Panc1 (cell line): ENCODE data around the gene STPG3. TPM values are rescaled to one million over a fixed set of nuclear protein-coding genes. Genes with fewer than 3 reads are reported as not detected.

Experiments used
- ATAC-seq: fragments of 200-7000 bp; cut with Tn5 transposase; 2 replicates; pipeline ENCODE4 v1.9.1; 2020; ENCODE audit warnings: mild to moderate bottlenecking, moderate library complexity
- BruUV-seq: library from RNA; stranded (reverse); fragments of 400-500 nt; replicated peaks from 2 replicates; lab custom pipeline; 2021; lab: Mats Ljungman, UMichigan
- CTCF ChIA-PET: fragments of 300-600 bp; sonication (Branson Sonifier 250); formaldehyde crosslinking; loops from one replicate; lab custom pipeline; 2022; ENCODE audit warnings: antibody characterized with exemption; lab: Charles Lee
- POLR2A ChIA-PET: fragments of 300-600 bp; sonication (Branson Sonifier 250); formaldehyde crosslinking; loops from one replicate; lab custom pipeline; 2022; ENCODE audit warnings: antibody characterized with exemption; lab: Charles Lee
- DNase-seq: peaks from one replicate; pipeline ENCODE4 v3.0.0-alpha.2; 2010; ENCODE audit warnings: low read depth, low spot score
- H3K27ac ChIP-seq: 2 replicates; pipeline ENCODE4 v1.5.1; 2011; ENCODE audit warnings: mild to moderate bottlenecking, low read length, inconsistent platforms
- H3K27me3 ChIP-seq: fragments of 200-500 bp; sonication (Bioruptor generic); 2 replicates; pipeline ENCODE4 v1.6.0; 2014; ENCODE audit warnings: low read length, inconsistent platforms; ENCODE audit not compliant: control insufficient read depth, insufficient read depth
- H3K36me3 ChIP-seq: fragments of 200-500 bp; sonication (Bioruptor generic); 2 replicates; pipeline ENCODE4 v1.5.1; 2014; ENCODE audit warnings: inconsistent platforms, mild to moderate bottlenecking, low read length, moderate library complexity; ENCODE audit not compliant: control insufficient read depth, insufficient read depth
- H3K4me1 ChIP-seq: 2 replicates; pipeline ENCODE4 v1.5.1; 2011; ENCODE audit warnings: inconsistent platforms, mild to moderate bottlenecking, low read length, moderate library complexity; ENCODE audit not compliant: control insufficient read depth, insufficient read depth
- H3K4me3 ChIP-seq, 2 experiments: 2 replicates each; pipeline ENCODE4 v1.5.1; 2011 to 2012; ENCODE audit warnings: low read depth in 2 of 2, low read length in 2 of 2, mild to moderate bottlenecking in 2 of 2, inconsistent platforms in 1 of 2, moderate library complexity in 1 of 2
- H3K9me3 ChIP-seq: fragments of 200-500 bp; sonication (Bioruptor generic); 2 replicates; pipeline ENCODE4 v1.5.1; 2014; ENCODE audit warnings: low read depth, mild to moderate bottlenecking, inconsistent platforms, low read length, moderate library complexity; ENCODE audit not compliant: control insufficient read depth, insufficient read depth
- CTCF ChIP-seq: fragments of 450-650 bp; IDR thresholded peaks from 2 replicates; pipeline ENCODE4 v1.5.1; 2017; ENCODE audit warnings: mild to moderate bottlenecking
- POLR2AphosphoS5 ChIP-seq: IDR thresholded peaks from 2 replicates; pipeline ENCODE4 v1.6.1; 2012; ENCODE audit warnings: mild to moderate bottlenecking, low read depth, low read length, moderate library complexity
- REST ChIP-seq, 2 experiments: IDR thresholded peaks; 2 replicates each; pipeline ENCODE4 v1.6.1; 2011 to 2012; ENCODE audit warnings: low read depth in 2 of 2, control low read depth in 1 of 2, low read length in 1 of 2, mild to moderate bottlenecking in 1 of 2, moderate library complexity in 1 of 2; ENCODE audit not compliant: insufficient read depth in 1 of 2
- SIN3A ChIP-seq: IDR thresholded peaks from 2 replicates; pipeline ENCODE4 v1.6.1; 2012; ENCODE audit warnings: low read depth, mild to moderate bottlenecking, low read length, moderate library complexity, borderline replicate concordance; ENCODE audit not compliant: insufficient read depth
- TCF7L2 ChIP-seq: IDR thresholded peaks from 2 replicates; pipeline ENCODE4 v1.6.1; 2011; ENCODE audit warnings: mild to moderate bottlenecking, low read depth, low read length, inconsistent platforms
- in situ Hi-C: cut with HindIII; loops from 2 replicates; pipeline ENCODE4 v1.10.0; 2016; ENCODE audit warnings: low sequenced_read_pairs, low pct_unique_long_range_greater_than_20kb
- intact Hi-C: fragments of 100-400 bp; cut with micrococcal nuclease; formaldehyde crosslinking; loops from one replicate; pipeline ENCODE4 v1.10.0; 2022; ENCODE audit not compliant: unreplicated experiment
- total RNA-seq: library from RNA; stranded (reverse); gene quantifications from one replicate; pipeline ENCODE4 v1.2.1, GENCODE V29; 2021; ENCODE audit not compliant: unreplicated experiment

Gene STPG3
- total RNA-seq, 1 experiment from 2014 or later: 0.26 TPM

GRCh38 chr9:137225699-137226331, 25.3 kb upstream of the STPG3 start:
- intact Hi-C loops (loop anchor here (5.0 kb wide), 1 partner anchor 109 kb away; no protein-coding TSS in a partner anchor), in situ Hi-C loops (no loop called here)
- no peak overlapping the region for H3K4me3 ChIP-seq
- no peak for ATAC-seq
- POLR2A ChIA-PET: no interaction called here
- CTCF ChIA-PET: interaction anchor here (0.6 to 1.4 kb wide), 2 partner anchors 11 to 357 kb away, joined by 3 to 6 read pairs; no protein-coding TSS in a partner anchor
- peaks cover 2% of the 10 kb centered on the region; the same call in 1 of the 2 replicates for H3K36me3 ChIP-seq
- no peak for TF ChIP-seq SIN3A
- no peak for TF ChIP-seq CTCF
- TF ChIP-seq POLR2AphosphoS5: no peak
- TF ChIP-seq REST (IDR thresholded peaks at IDR 0.05; ENCODE audit: insufficient read depth in 1 of 2, low read depth in 2 of 2, low read length in 1 of 2): no peak
- TF ChIP-seq TCF7L2: no peak
- peaks cover 7% of the 10 kb centered on the region for H3K4me1 ChIP-seq
- BruUV-seq: no TSS peak
- DNase-seq: no peak
- H3K9me3 ChIP-seq: no peaks in the 10 kb centered on the region
- H3K27ac ChIP-seq: no peak overlapping the region
- no peaks in the 10 kb centered on the region for H3K27me3 ChIP-seq

GRCh38 chr9:137226338-137227053, 24.6 kb upstream of the STPG3 start:
- TF ChIP-seq TCF7L2 (no peak), REST (IDR thresholded peaks at IDR 0.05; ENCODE audit: insufficient read depth in 1 of 2, low read depth in 2 of 2, low read length in 1 of 2) (no peak), CTCF (no peak), SIN3A (no peak), POLR2AphosphoS5 (no peak)
- ChIA-PET CTCF (interaction anchor here (0.6 to 1.6 kb wide), 4 partner anchors 10 to 357 kb away, joined by 3 to 6 read pairs (median 4); no protein-coding TSS in a partner anchor), POLR2A (no interaction called here)
- Histone ChIP-seq H3K9me3 (no peaks in the 10 kb centered on the region), H3K27ac (no peak overlapping the region), H3K27me3 (no peaks in the 10 kb centered on the region), H3K4me1 (peaks cover 7% of the 10 kb centered on the region), H3K36me3 (peaks cover 2% of the 10 kb centered on the region; the same call in 1 of the 2 replicates), H3K4me3 (no peak overlapping the region)
- in situ Hi-C loops: no loop called here
- no peak for ATAC-seq
- BruUV-seq: no TSS peak
- no peak for DNase-seq
- intact Hi-C loops: loop anchor here (5.0 kb wide), 1 partner anchor 109 kb away; no protein-coding TSS in a partner anchor
